SK-N-SH (cell line): Measurements from ENCODE around the gene HAUS8.

Experiments
- CTCF ChIP-seq: fragments of 200-600 bp; sonication (generic); IDR thresholded peaks from 2 replicates; pipeline ENCODE4 v1.6.1; 2017; ENCODE audit warnings: antibody characterized with exemption, mild to moderate bottlenecking, moderate library complexity
- FOXJ3 ChIP-seq: sonication (generic); formaldehyde crosslinking; IDR thresholded peaks from 2 replicates; pipeline ENCODE4 v1.5.1; 2020; ENCODE audit warnings: mild to moderate bottlenecking, missing genetic modification reagents
- JUND ChIP-seq: IDR thresholded peaks from 2 replicates; pipeline ENCODE4 v1.4.0; 2012
- MAX ChIP-seq: IDR thresholded peaks from 2 replicates; pipeline ENCODE4 v1.4.0; 2012; ENCODE audit warnings: low read depth
- NFIC ChIP-seq: IDR thresholded peaks from 2 replicates; pipeline ENCODE4 v1.4.0; 2012; ENCODE audit warnings: borderline replicate concordance
- POLR2AphosphoS5 ChIP-seq: IDR thresholded peaks from 2 replicates; pipeline ENCODE4 v1.6.1; 2012; ENCODE audit warnings: low read depth, low read length
- REST ChIP-seq: IDR thresholded peaks from 2 replicates; pipeline ENCODE4 v1.6.1; 2012; ENCODE audit warnings: mild to moderate bottlenecking, low read depth, low read length, moderate library complexity
- RXRA ChIP-seq: IDR thresholded peaks from 2 replicates; pipeline ENCODE4 v1.4.0; 2012; ENCODE audit warnings: low read depth, mild to moderate bottlenecking, borderline replicate concordance
- SIN3A ChIP-seq: IDR thresholded peaks from 2 replicates; pipeline ENCODE4 v1.6.1; 2012; ENCODE audit warnings: low read depth, mild to moderate bottlenecking, low read length, moderate library complexity, borderline replicate concordance
- TCF12 ChIP-seq: IDR thresholded peaks from 2 replicates; pipeline ENCODE4 v1.4.0; 2012
- TF ChIP-seq, protein P1 (sequence below): IDR thresholded peaks from 2 replicates; pipeline ENCODE4 v1.4.0; 2012; ENCODE audit warnings: low read depth, borderline replicate concordance
- TF ChIP-seq, protein P2 (sequence below): IDR thresholded peaks from 2 replicates; pipeline ENCODE4 v1.4.0; 2012; ENCODE audit warnings: low read depth, borderline replicate concordance

GRCh38 chr19:17124025-17124424 is 48.8 kb upstream of the HAUS8 start:
- no peak for TF ChIP-seq FOXJ3
- no peak for TF ChIP-seq CTCF
- no peak for TF ChIP-seq REST
- no peak for TF ChIP-seq JUND
- no peak for TF ChIP-seq SIN3A
- TF ChIP-seq, protein P1, sequence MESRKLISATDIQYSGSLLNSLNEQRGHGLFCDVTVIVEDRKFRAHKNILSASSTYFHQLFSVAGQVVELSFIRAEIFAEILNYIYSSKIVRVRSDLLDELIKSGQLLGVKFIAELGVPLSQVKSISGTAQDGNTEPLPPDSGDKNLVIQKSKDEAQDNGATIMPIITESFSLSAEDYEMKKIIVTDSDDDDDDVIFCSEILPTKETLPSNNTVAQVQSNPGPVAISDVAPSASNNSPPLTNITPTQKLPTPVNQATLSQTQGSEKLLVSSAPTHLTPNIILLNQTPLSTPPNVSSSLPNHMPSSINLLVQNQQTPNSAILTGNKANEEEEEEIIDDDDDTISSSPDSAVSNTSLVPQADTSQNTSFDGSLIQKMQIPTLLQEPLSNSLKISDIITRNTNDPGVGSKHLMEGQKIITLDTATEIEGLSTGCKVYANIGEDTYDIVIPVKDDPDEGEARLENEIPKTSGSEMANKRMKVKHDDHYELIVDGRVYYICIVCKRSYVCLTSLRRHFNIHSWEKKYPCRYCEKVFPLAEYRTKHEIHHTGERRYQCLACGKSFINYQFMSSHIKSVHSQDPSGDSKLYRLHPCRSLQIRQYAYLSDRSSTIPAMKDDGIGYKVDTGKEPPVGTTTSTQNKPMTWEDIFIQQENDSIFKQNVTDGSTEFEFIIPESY: no peak
- TF ChIP-seq RXRA: no peak
- TF ChIP-seq TCF12: no peak
- no peak for TF ChIP-seq MAX
- TF ChIP-seq, protein P2, sequence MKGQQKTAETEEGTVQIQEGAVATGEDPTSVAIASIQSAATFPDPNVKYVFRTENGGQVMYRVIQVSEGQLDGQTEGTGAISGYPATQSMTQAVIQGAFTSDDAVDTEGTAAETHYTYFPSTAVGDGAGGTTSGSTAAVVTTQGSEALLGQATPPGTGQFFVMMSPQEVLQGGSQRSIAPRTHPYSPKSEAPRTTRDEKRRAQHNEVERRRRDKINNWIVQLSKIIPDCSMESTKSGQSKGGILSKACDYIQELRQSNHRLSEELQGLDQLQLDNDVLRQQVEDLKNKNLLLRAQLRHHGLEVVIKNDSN: no peak
- no peak for TF ChIP-seq NFIC
- TF ChIP-seq POLR2AphosphoS5: no peak
